H9 (cell line): Measurements from ENCODE around the gene RABGAP1L. TPM values are rescaled to one million over a fixed set of nuclear protein-coding genes. Genes with fewer than 3 reads are reported as not detected.

Experiments
- DNase-seq: peaks from one replicate; pipeline ENCODE4 v3.0.0-alpha.2; 2017
- H2AFZ ChIP-seq: one replicate; pipeline ENCODE4 v1.6.1; 2013; ENCODE audit warnings: mild to moderate bottlenecking, low read length, control low read depth, moderate library complexity
- H2AK5ac ChIP-seq: 2 replicates; pipeline ENCODE4 v1.6.1; 2013; ENCODE audit warnings: low read length, control low read depth, mixed read lengths; ENCODE audit not compliant: insufficient read length
- H2BK120ac ChIP-seq: one replicate; pipeline ENCODE4 v1.6.1; 2013; ENCODE audit warnings: low read depth, mild to moderate bottlenecking, low read length, control low read depth, inconsistent platforms; ENCODE audit not compliant: poor library complexity, severe bottlenecking
- H2BK12ac ChIP-seq: 2 replicates; pipeline ENCODE4 v1.6.1; 2013; ENCODE audit warnings: low read length, control low read depth, mixed read lengths, low read depth; ENCODE audit not compliant: insufficient read length
- H2BK15ac ChIP-seq: 2 replicates; pipeline ENCODE4 v1.6.1; 2013; ENCODE audit warnings: low read depth, low read length, control low read depth
- H2BK20ac ChIP-seq: one replicate; pipeline ENCODE4 v1.6.1; 2013; ENCODE audit warnings: low read depth, mild to moderate bottlenecking, low read length, control low read depth, inconsistent platforms; ENCODE audit not compliant: poor library complexity, severe bottlenecking
- H2BK5ac ChIP-seq: 2 replicates; pipeline ENCODE4 v1.6.1; 2013; ENCODE audit warnings: low read length, control low read depth, mixed read lengths; ENCODE audit not compliant: insufficient read length
- H3K14ac ChIP-seq: 2 replicates; pipeline ENCODE4 v1.6.1; 2013; ENCODE audit warnings: low read length, control low read depth; ENCODE audit not compliant: insufficient read depth
- H3K18ac ChIP-seq: 2 replicates; pipeline ENCODE4 v1.6.1; 2013; ENCODE audit warnings: low read depth, mild to moderate bottlenecking, mixed read lengths, low read length, control low read depth; ENCODE audit not compliant: insufficient read length
- H3K23ac ChIP-seq: 2 replicates; pipeline ENCODE4 v1.6.1; 2013; ENCODE audit warnings: low read length, control low read depth, mixed read lengths, low read depth; ENCODE audit not compliant: insufficient read length
- H3K23me2 ChIP-seq: 2 replicates; pipeline ENCODE4 v1.6.1; 2013; ENCODE audit warnings: low read depth, mild to moderate bottlenecking, mixed read lengths, low read length, control low read depth; ENCODE audit not compliant: insufficient read length, poor library complexity, severe bottlenecking
- H3K27ac ChIP-seq: 2 replicates; pipeline ENCODE4 v1.5.1; 2013; ENCODE audit warnings: low read length, control low read depth, mixed read lengths, low read depth; ENCODE audit not compliant: insufficient read length
- H3K27me3 ChIP-seq: 2 replicates; pipeline ENCODE4 v1.6.1; 2013; ENCODE audit warnings: low read length, control low read depth, inconsistent platforms; ENCODE audit not compliant: insufficient read depth
- H3K4ac ChIP-seq: 2 replicates; pipeline ENCODE4 v1.6.1; 2013; ENCODE audit warnings: low read depth, mild to moderate bottlenecking, control low read depth, inconsistent platforms, low read length, moderate library complexity
- H3K4me1 ChIP-seq: 2 replicates; pipeline ENCODE4 v1.6.1; 2013; ENCODE audit warnings: low read length, control low read depth, inconsistent platforms; ENCODE audit not compliant: insufficient read depth
- H3K4me2 ChIP-seq: 2 replicates; pipeline ENCODE4 v1.6.1; 2013; ENCODE audit warnings: low read length, control low read depth, mixed read lengths; ENCODE audit not compliant: insufficient read length, insufficient read depth
- H3K56ac ChIP-seq: 2 replicates; pipeline ENCODE4 v1.6.1; 2013; ENCODE audit warnings: low read depth, mild to moderate bottlenecking, mixed read lengths, low read length, control low read depth; ENCODE audit not compliant: insufficient read length
- H3K79me1 ChIP-seq: 2 replicates; pipeline ENCODE4 v1.6.1; 2013; ENCODE audit warnings: low read depth, mild to moderate bottlenecking, moderate library complexity, low read length, control low read depth, inconsistent platforms; ENCODE audit not compliant: insufficient read depth, poor library complexity, severe bottlenecking
- H3K79me2 ChIP-seq: 2 replicates; pipeline ENCODE4 v1.6.1; 2013; ENCODE audit warnings: low read length, control low read depth, inconsistent platforms; ENCODE audit not compliant: insufficient read depth
- H3K9ac ChIP-seq: 2 replicates; pipeline ENCODE4 v1.6.1; 2013; ENCODE audit warnings: low read length, control low read depth, mixed read lengths; ENCODE audit not compliant: insufficient read length; ENCODE audit errors: extremely low read depth
- H3K9me3 ChIP-seq: one replicate; pipeline ENCODE4 v1.6.1; 2013; ENCODE audit warnings: low read depth, low read length, inconsistent platforms; ENCODE audit not compliant: control insufficient read depth
- H3T11ph ChIP-seq: one replicate; pipeline ENCODE4 v1.6.1; 2013; ENCODE audit warnings: mild to moderate bottlenecking, low read length, control low read depth, inconsistent platforms
- H4K20me1 ChIP-seq: one replicate; pipeline ENCODE4 v1.6.1; 2013; ENCODE audit not compliant: control insufficient read depth, insufficient read length, insufficient read depth
- H4K5ac ChIP-seq: 2 replicates; pipeline ENCODE4 v1.6.1; 2013; ENCODE audit warnings: low read depth, mild to moderate bottlenecking, mixed read lengths, low read length, control low read depth; ENCODE audit not compliant: insufficient read length
- H4K8ac ChIP-seq: replicated peaks from 2 replicates; pipeline ENCODE4 v1.6.1; 2013; ENCODE audit warnings: low read length, control low read depth, mixed read lengths, low read depth; ENCODE audit not compliant: insufficient read length
- H4K91ac ChIP-seq: 2 replicates; pipeline ENCODE4 v1.6.1; 2013; ENCODE audit warnings: low read depth, mild to moderate bottlenecking, moderate library complexity, mixed read lengths, low read length, control low read depth; ENCODE audit not compliant: insufficient read length
- H3K27ac Mint-ChIP-seq, 3 experiments: 2 replicates in 2 of 3; 3 replicates in 1 of 3; pipeline ENCODE4 v1.8.0; 2020 to 2021; ENCODE audit warnings: mixed read lengths in 3 of 3, mild to moderate bottlenecking in 1 of 3, moderate library complexity in 1 of 3
- H3K27me3 Mint-ChIP-seq: 2 replicates; pipeline ENCODE4 v1.8.0; 2021; ENCODE audit warnings: low read depth, mild to moderate bottlenecking, moderate library complexity, mixed read lengths
- H3K36me3 Mint-ChIP-seq, 3 experiments: 2 replicates in 2 of 3; 3 replicates in 1 of 3; pipeline ENCODE4 v1.8.0; 2020 to 2021; ENCODE audit warnings: low read depth in 3 of 3, mixed read lengths in 3 of 3; ENCODE audit not compliant: insufficient read depth in 1 of 3
- H3K4me1 Mint-ChIP-seq, 2 experiments: 2 replicates each; pipeline ENCODE4 v1.8.0; 2020; ENCODE audit warnings: mixed read lengths in 2 of 2
- H3K4me3 Mint-ChIP-seq, 2 experiments: 2 replicates in 1 of 2; 3 replicates in 1 of 2; pipeline ENCODE4 v1.8.0; 2020 to 2021; ENCODE audit warnings: mild to moderate bottlenecking in 2 of 2, mixed read lengths in 2 of 2, moderate library complexity in 1 of 2
- H3K9me3 Mint-ChIP-seq, 2 experiments: 2 replicates in 1 of 2; 3 replicates in 1 of 2; pipeline ENCODE4 v1.8.0; 2020; ENCODE audit warnings: mild to moderate bottlenecking in 2 of 2, mixed read lengths in 2 of 2, moderate library complexity in 1 of 2
- WGBS: extraction: QIAGEN DNeasy Blood & Tissue Kit; methylation state at CpG from one replicate; pipeline ENCODE4 v1.1.7; 2013; ENCODE audit warnings: missing lambda C conversion rate, low lambda C conversion rate, mixed read lengths; ENCODE audit not compliant: insufficient read length; ENCODE audit errors: extremely low coverage; 5-methylcytosine and 5-hydroxymethylcytosine counted together
- total RNA-seq: library from RNA; stranded (reverse); gene quantifications from 2 replicates; pipeline ENCODE4 v1.2.1, GENCODE V29; 2021
- TF ChIP-seq, protein P1 (sequence below): fragments of 200-600 bp; sonication (generic); conservative IDR thresholded peaks from 3 replicates; pipeline ENCODE4 v1.8.0; 2021; ENCODE audit warnings: antibody characterized with exemption, mild to moderate bottlenecking

RABGAP1L gene
- total RNA-seq, 1 experiment from 2014 or later, result 147 TPM

DNA sequence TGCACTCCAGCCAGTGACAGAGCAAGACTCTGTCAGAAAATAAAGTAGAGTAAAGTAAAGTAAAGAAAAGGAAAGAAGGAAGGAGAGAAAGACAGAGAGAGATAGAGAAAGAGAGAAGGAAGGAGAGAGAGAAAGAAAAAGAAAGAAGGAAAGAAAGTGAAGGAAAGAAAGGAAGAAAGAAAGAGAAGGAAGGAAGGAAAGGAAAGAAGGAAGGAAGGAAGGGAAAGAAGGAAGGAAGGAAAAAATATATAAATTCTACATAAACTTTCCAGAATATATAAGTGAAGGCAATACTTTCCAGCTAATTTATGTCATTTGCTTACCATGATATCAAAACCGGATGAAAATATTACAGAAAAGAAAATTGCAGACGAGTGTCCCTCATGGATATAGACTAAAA is 216.7 kb downstream of the RABGAP1L start:
- Histone ChIP-seq H2BK15ac (no peak overlapping the region), H2BK12ac (no peak overlapping the region), H2AFZ (no peak overlapping the region), H3K23me2 (no peaks in the 10 kb centered on the region), H2BK20ac (no peak overlapping the region), H2BK120ac (no peak overlapping the region), H3K23ac (no peak overlapping the region), H3K18ac (no peak overlapping the region), H3K56ac (no peak overlapping the region), H3K9ac (no peak overlapping the region), H3K4ac (no peak overlapping the region), H4K8ac (no peak overlapping the region), H3K79me1 (no peaks in the 10 kb centered on the region), H4K5ac (no peak overlapping the region), H3K14ac (no peak overlapping the region), H3K27ac (no peak overlapping the region), H4K91ac (no peak overlapping the region), H3K27me3 (no peaks in the 10 kb centered on the region), H4K20me1 (no peaks in the 10 kb centered on the region), H2BK5ac (no peak overlapping the region), H3K79me2 (no peaks in the 10 kb centered on the region), H3T11ph (no peak overlapping the region), H3K4me1 (no peaks in the 10 kb centered on the region), H2AK5ac (no peak overlapping the region), H3K4me2 (no peak overlapping the region), H3K9me3 (no peaks in the 10 kb centered on the region)
- no peak for DNase-seq
- Mint-ChIP-seq H3K27ac (no peak overlapping the region), H3K4me1 (peaks cover 13 to 14% of the 10 kb centered on the region in 2 experiments), H3K4me3 (no peak overlapping the region), H3K27me3 (no peaks in the 10 kb centered on the region), H3K9me3 (no peaks in the 10 kb centered on the region), H3K36me3 (no peaks in the 10 kb centered on the region)
- TF ChIP-seq, protein P1, sequence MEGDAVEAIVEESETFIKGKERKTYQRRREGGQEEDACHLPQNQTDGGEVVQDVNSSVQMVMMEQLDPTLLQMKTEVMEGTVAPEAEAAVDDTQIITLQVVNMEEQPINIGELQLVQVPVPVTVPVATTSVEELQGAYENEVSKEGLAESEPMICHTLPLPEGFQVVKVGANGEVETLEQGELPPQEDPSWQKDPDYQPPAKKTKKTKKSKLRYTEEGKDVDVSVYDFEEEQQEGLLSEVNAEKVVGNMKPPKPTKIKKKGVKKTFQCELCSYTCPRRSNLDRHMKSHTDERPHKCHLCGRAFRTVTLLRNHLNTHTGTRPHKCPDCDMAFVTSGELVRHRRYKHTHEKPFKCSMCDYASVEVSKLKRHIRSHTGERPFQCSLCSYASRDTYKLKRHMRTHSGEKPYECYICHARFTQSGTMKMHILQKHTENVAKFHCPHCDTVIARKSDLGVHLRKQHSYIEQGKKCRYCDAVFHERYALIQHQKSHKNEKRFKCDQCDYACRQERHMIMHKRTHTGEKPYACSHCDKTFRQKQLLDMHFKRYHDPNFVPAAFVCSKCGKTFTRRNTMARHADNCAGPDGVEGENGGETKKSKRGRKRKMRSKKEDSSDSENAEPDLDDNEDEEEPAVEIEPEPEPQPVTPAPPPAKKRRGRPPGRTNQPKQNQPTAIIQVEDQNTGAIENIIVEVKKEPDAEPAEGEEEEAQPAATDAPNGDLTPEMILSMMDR, result no peak
- no CpG with 5 or more reads among the region's 2 CpGs for WGBS
